GM23338 (cell line): ENCODE measurements around the gene IL24. TPM values are rescaled to one million over a fixed set of nuclear protein-coding genes. Genes with fewer than 3 reads are reported as not detected.
A peak's percentile ranks its signal among the peaks of the same experiment; 100 is the strongest.

Source experiments
- ATAC-seq: fragments of 200-7000 bp; cut with Tn5 transposase; 3 replicates; pipeline ENCODE4 v1.9.1; 2020
- DNase-seq: peaks from one replicate; pipeline ENCODE4 v3.0.0-alpha.2; 2015; ENCODE audit warnings: low spot score
- H2AFZ ChIP-seq: fragments of 200-600 bp; sonication (generic); 2 replicates; pipeline ENCODE4 v1.8.0; 2016; ENCODE audit warnings: antibody characterized with exemption, mild to moderate bottlenecking, moderate library complexity
- H3F3A ChIP-seq: fragments of 200-600 bp; sonication (generic); replicated peaks from 2 replicates; pipeline ENCODE4 v1.8.0; 2017; ENCODE audit warnings: antibody characterized with exemption, mixed run types, low read depth
- H3K27ac ChIP-seq: fragments of 200-600 bp; sonication (generic); 2 replicates; pipeline ENCODE4 v1.6.1; 2016; ENCODE audit warnings: low read depth
- H3K27me3 ChIP-seq: fragments of 200-600 bp; sonication (generic); 2 replicates; pipeline ENCODE4 v1.8.0; 2016; ENCODE audit warnings: mild to moderate bottlenecking, mixed run types, moderate library complexity; ENCODE audit not compliant: insufficient read depth
- H3K36me3 ChIP-seq: fragments of 200-600 bp; sonication (generic); 2 replicates; pipeline ENCODE4 v1.8.0; 2016; ENCODE audit warnings: mild to moderate bottlenecking; ENCODE audit not compliant: insufficient read depth
- H3K4me1 ChIP-seq: fragments of 200-600 bp; sonication (generic); 2 replicates; pipeline ENCODE4 v1.8.0; 2016; ENCODE audit warnings: mild to moderate bottlenecking, moderate library complexity; ENCODE audit not compliant: insufficient read depth
- H3K4me2 ChIP-seq: fragments of 200-600 bp; sonication (generic); 2 replicates; pipeline ENCODE4 v1.7.1; 2017; ENCODE audit warnings: mixed run types
- H3K4me3 ChIP-seq: fragments of 200-600 bp; sonication (generic); 2 replicates; pipeline ENCODE4 v1.6.1; 2016; ENCODE audit warnings: mixed run types
- H3K79me2 ChIP-seq: fragments of 200-600 bp; sonication (generic); replicated peaks from 2 replicates; pipeline ENCODE4 v1.8.0; 2017; ENCODE audit warnings: mild to moderate bottlenecking; ENCODE audit not compliant: insufficient read depth
- H3K9me2 ChIP-seq: fragments of 200-600 bp; sonication (generic); 2 replicates; pipeline ENCODE4 v1.8.0; 2017; ENCODE audit not compliant: insufficient read depth
- H4K20me1 ChIP-seq: fragments of 200-600 bp; sonication (generic); replicated peaks from 2 replicates; pipeline ENCODE4 v1.8.0; 2017; ENCODE audit warnings: mild to moderate bottlenecking; ENCODE audit not compliant: insufficient read depth
- H3K27ac Mint-ChIP-seq: 2 replicates; pipeline ENCODE4 v1.8.0; 2020; ENCODE audit warnings: inconsistent platforms, mild to moderate bottlenecking, moderate library complexity, mixed read lengths
- H3K27me3 Mint-ChIP-seq: 3 replicates; pipeline ENCODE4 v1.8.0; 2022; ENCODE audit warnings: low read depth, mild to moderate bottlenecking, moderate library complexity, mixed read lengths, inconsistent platforms; ENCODE audit not compliant: insufficient read depth, poor library complexity
- H3K36me3 Mint-ChIP-seq: 3 replicates; pipeline ENCODE4 v1.8.0; 2021; ENCODE audit warnings: low read depth, mild to moderate bottlenecking, inconsistent platforms, moderate library complexity, mixed read lengths
- H3K4me1 Mint-ChIP-seq: 3 replicates; pipeline ENCODE4 v1.8.0; 2020; ENCODE audit warnings: mild to moderate bottlenecking, inconsistent platforms, mixed read lengths
- H3K4me3 Mint-ChIP-seq: 3 replicates; pipeline ENCODE4 v1.8.0; 2021; ENCODE audit warnings: moderate library complexity, mild to moderate bottlenecking, inconsistent platforms, mixed read lengths
- H3K9me3 Mint-ChIP-seq: 3 replicates; pipeline ENCODE4 v1.8.0; 2020; ENCODE audit warnings: moderate library complexity, mild to moderate bottlenecking, inconsistent platforms, mixed read lengths
- CREB1 ChIP-seq: fragments of 250-450 bp; sonication (Bioruptor Pico); IDR thresholded peaks from 2 replicates; pipeline ENCODE4 v1.5.0; 2020; ENCODE audit warnings: low read depth, mild to moderate bottlenecking, moderate library complexity
- EZH2 ChIP-seq: fragments of 200-600 bp; sonication (generic); IDR thresholded peaks from one replicate; pipeline ENCODE4 v1.8.0; 2017; ENCODE audit warnings: antibody characterized with exemption, mild to moderate bottlenecking, low read depth; ENCODE audit not compliant: unreplicated experiment
- EZH2phosphoT487 ChIP-seq: fragments of 200-600 bp; sonication (generic); IDR thresholded peaks from one replicate; pipeline ENCODE4 v1.8.1; 2018; ENCODE audit warnings: antibody characterized with exemption; ENCODE audit not compliant: unreplicated experiment
- JUNB ChIP-seq: IDR thresholded peaks from one replicate; pipeline ENCODE4 v1.6.1; 2016; ENCODE audit warnings: antibody characterized with exemption; ENCODE audit not compliant: unreplicated experiment
- NANOG ChIP-seq: IDR thresholded peaks from 2 replicates; pipeline ENCODE4 v1.6.1; 2016; ENCODE audit warnings: antibody characterized with exemption, borderline replicate concordance
- POLR2AphosphoS5 ChIP-seq: IDR thresholded peaks from 2 replicates; pipeline ENCODE4 v1.6.1; 2016; ENCODE audit warnings: antibody characterized with exemption, low read depth
- ZNF331 ChIP-seq: fragments of 250-450 bp; sonication (Bioruptor Pico); IDR thresholded peaks from 2 replicates; pipeline ENCODE4 v1.5.0; 2020; ENCODE audit warnings: low read depth, mild to moderate bottlenecking, moderate library complexity
- polyA plus RNA-seq: library from polyadenylated mRNA; unstranded; fragments of >200 nt; fragmentation: Nextera tagmentation; extraction: Ambion mirVana; gene quantifications from 2 replicates; pipeline ENCODE4 v1.2.1, GENCODE V29; 2016
- total RNA-seq: library from RNA; depleted of rRNA; stranded (reverse); fragments of >200 nt; shearing (Covaris generic); gene quantifications from 2 replicates; pipeline ENCODE4 v1.2.3, GENCODE V29; 2014
- TF ChIP-seq, protein P1 (sequence below), 2 experiments: fragments of 200-600 bp in 1 of 2; sonication (generic) in 1 of 2; conservative IDR thresholded peaks; 2 replicates each; pipeline versions ENCODE4 v1.5.1 to v1.6.1; 2016 to 2017; ENCODE audit warnings: antibody characterized with exemption in 2 of 2, low read depth in 2 of 2, mild to moderate bottlenecking in 2 of 2, moderate library complexity in 1 of 2
- TF ChIP-seq, protein P2 (sequence below): IDR thresholded peaks from one replicate; pipeline ENCODE4 v1.6.1; 2018; ENCODE audit warnings: antibody characterized with exemption; ENCODE audit not compliant: unreplicated experiment
- TF ChIP-seq, protein P3 (sequence below): IDR thresholded peaks from 2 replicates; pipeline ENCODE4 v1.6.1; 2016; ENCODE audit warnings: antibody characterized with exemption

IL24 gene
- total and polyA plus RNA-seq, 2 experiments from 2014 or later = not detected

DNA sequence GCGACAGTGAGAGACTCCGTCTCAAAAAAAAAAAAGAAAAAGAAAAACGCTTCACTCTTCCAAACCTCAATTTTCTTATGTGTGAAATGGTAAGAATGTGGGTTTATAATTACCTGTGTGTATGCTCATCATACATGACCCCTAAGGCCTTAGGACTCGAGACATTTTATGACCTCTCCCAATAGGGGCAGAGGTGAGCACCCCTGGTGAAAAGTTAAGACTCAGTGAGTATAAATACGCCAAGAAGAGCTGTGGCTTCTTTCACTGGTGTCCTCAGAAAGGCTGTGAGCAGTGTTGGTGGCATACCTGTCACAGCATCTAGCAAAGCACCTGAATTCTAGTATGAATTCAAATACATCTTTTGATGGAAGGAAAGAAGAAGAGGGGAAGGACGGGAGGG, 32.3 kb downstream of the IL24 start:
- no peak overlapping the region for H3K4me3 Mint-ChIP-seq
- Histone ChIP-seq H3K27ac (no peak overlapping the region), H3K4me3 (no peak overlapping the region), H3K9me2 (no peaks in the 10 kb centered on the region), H4K20me1 (no peaks in the 10 kb centered on the region), H3K79me2 (no peaks in the 10 kb centered on the region), H3F3A (no peaks in the 10 kb centered on the region), H3K36me3 (no peaks in the 10 kb centered on the region), H3K4me1 (no peaks in the 10 kb centered on the region), H2AFZ (no peak overlapping the region), H3K4me2 (no peak overlapping the region), H3K27me3 (no peaks in the 10 kb centered on the region)
- H3K9me3 Mint-ChIP-seq = no peaks in the 10 kb centered on the region
- no peak for DNase-seq
- H3K36me3 Mint-ChIP-seq = no peaks in the 10 kb centered on the region
- no peak for TF ChIP-seq EZH2
- TF ChIP-seq NANOG = no peak
- TF ChIP-seq, protein P1, sequence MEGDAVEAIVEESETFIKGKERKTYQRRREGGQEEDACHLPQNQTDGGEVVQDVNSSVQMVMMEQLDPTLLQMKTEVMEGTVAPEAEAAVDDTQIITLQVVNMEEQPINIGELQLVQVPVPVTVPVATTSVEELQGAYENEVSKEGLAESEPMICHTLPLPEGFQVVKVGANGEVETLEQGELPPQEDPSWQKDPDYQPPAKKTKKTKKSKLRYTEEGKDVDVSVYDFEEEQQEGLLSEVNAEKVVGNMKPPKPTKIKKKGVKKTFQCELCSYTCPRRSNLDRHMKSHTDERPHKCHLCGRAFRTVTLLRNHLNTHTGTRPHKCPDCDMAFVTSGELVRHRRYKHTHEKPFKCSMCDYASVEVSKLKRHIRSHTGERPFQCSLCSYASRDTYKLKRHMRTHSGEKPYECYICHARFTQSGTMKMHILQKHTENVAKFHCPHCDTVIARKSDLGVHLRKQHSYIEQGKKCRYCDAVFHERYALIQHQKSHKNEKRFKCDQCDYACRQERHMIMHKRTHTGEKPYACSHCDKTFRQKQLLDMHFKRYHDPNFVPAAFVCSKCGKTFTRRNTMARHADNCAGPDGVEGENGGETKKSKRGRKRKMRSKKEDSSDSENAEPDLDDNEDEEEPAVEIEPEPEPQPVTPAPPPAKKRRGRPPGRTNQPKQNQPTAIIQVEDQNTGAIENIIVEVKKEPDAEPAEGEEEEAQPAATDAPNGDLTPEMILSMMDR (conservative IDR thresholded peaks at IDR 0.05; ENCODE audit: low read depth in 2 of 2) = peak in 1 of 2 experiments; percentile 9; a peak in 1 of 4 replicates
- H3K27ac Mint-ChIP-seq = no peak overlapping the region
- ATAC-seq = no peak
- H3K27me3 Mint-ChIP-seq = peaks cover 2% of the 10 kb centered on the region
- no peaks in the 10 kb centered on the region for H3K4me1 Mint-ChIP-seq

DNA sequence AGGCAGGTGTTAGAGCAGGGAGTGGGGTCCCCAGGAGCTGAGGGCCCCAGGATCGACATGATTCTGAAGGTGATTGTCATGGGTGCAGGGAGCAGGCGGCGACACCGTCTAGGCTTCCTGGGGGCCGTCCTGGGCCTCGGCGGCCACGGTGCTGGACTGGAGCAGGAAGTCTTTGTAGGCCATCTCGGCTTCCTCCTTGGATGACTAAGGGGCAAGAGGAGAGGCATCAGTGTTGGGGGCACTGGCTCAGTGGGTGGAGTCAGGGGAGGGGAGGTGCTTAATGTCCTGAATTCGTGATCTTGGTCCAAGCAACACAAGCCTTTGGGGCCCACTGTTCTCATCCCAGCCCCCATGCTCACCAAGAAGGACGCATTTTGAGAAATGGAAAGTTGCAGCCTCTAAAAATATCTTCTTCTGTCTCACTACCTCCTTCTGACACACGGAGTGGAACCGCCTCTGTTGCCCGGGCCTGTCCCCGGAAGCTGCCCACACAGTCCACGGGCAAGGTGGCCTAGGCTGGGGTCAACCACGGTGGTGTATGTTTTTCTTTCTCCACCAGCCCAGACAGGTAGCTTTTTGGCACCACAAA, 33.1 kb downstream of the IL24 start:
- no peaks in the 10 kb centered on the region for H3K36me3 Mint-ChIP-seq
- Histone ChIP-seq H3K36me3 (no peaks in the 10 kb centered on the region), H3F3A (no peaks in the 10 kb centered on the region), H3K9me2 (no peaks in the 10 kb centered on the region), H3K4me1 (no peaks in the 10 kb centered on the region), H4K20me1 (no peaks in the 10 kb centered on the region), H3K27ac (no peak overlapping the region), H3K79me2 (no peaks in the 10 kb centered on the region), H2AFZ (no peak overlapping the region), H3K4me3 (no peak overlapping the region), H3K27me3 (no peaks in the 10 kb centered on the region), H3K4me2 (no peak overlapping the region)
- H3K9me3 Mint-ChIP-seq = no peaks in the 10 kb centered on the region
- no peaks in the 10 kb centered on the region for H3K4me1 Mint-ChIP-seq
- DNase-seq (no peak), ATAC-seq (no peak)
- peaks cover 2% of the 10 kb centered on the region for H3K27me3 Mint-ChIP-seq
- no peak overlapping the region for H3K4me3 Mint-ChIP-seq
- H3K27ac Mint-ChIP-seq = no peak overlapping the region
- TF ChIP-seq EZH2phosphoT487 (no peak), NANOG (no peak), POLR2AphosphoS5 (no peak), JUNB (no peak), CREB1 (no peak), EZH2 (no peak), ZNF331 (CRISPR knock-in tag) (no peak)
- TF ChIP-seq, protein P1 (conservative IDR thresholded peaks at IDR 0.05; ENCODE audit: low read depth in 2 of 2) = no peak
- TF ChIP-seq, protein P2, sequence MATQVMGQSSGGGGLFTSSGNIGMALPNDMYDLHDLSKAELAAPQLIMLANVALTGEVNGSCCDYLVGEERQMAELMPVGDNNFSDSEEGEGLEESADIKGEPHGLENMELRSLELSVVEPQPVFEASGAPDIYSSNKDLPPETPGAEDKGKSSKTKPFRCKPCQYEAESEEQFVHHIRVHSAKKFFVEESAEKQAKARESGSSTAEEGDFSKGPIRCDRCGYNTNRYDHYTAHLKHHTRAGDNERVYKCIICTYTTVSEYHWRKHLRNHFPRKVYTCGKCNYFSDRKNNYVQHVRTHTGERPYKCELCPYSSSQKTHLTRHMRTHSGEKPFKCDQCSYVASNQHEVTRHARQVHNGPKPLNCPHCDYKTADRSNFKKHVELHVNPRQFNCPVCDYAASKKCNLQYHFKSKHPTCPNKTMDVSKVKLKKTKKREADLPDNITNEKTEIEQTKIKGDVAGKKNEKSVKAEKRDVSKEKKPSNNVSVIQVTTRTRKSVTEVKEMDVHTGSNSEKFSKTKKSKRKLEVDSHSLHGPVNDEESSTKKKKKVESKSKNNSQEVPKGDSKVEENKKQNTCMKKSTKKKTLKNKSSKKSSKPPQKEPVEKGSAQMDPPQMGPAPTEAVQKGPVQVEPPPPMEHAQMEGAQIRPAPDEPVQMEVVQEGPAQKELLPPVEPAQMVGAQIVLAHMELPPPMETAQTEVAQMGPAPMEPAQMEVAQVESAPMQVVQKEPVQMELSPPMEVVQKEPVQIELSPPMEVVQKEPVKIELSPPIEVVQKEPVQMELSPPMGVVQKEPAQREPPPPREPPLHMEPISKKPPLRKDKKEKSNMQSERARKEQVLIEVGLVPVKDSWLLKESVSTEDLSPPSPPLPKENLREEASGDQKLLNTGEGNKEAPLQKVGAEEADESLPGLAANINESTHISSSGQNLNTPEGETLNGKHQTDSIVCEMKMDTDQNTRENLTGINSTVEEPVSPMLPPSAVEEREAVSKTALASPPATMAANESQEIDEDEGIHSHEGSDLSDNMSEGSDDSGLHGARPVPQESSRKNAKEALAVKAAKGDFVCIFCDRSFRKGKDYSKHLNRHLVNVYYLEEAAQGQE = no peak
- TF ChIP-seq, protein P3, sequence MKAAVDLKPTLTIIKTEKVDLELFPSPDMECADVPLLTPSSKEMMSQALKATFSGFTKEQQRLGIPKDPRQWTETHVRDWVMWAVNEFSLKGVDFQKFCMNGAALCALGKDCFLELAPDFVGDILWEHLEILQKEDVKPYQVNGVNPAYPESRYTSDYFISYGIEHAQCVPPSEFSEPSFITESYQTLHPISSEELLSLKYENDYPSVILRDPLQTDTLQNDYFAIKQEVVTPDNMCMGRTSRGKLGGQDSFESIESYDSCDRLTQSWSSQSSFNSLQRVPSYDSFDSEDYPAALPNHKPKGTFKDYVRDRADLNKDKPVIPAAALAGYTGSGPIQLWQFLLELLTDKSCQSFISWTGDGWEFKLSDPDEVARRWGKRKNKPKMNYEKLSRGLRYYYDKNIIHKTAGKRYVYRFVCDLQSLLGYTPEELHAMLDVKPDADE = no peak
